Fibroblast of lung (primary cell): Measurements from ENCODE around the gene RBM25. TPM values are rescaled to one million over a fixed set of nuclear protein-coding genes. Genes with fewer than 3 reads are reported as not detected.
"Not testable (repeated sequence)": the region's sequence is repeated elsewhere in the genome, so short reads cannot be mapped to it uniquely, and the experiment has no call there.

Experiments
- DNase-seq, 2 donors: peaks; one replicate each; pipeline versions ENCODE4 v3.0.0 to v3.0.0-alpha.2; 2010; ENCODE audit warnings: low read depth in 2 of 2
- H2AFZ ChIP-seq: 2 replicates; pipeline ENCODE4 v1.5.1; 2012; ENCODE audit warnings: low read length, control low read depth, inconsistent platforms
- H3K27ac ChIP-seq: 2 replicates; pipeline ENCODE4 v1.5.1; 2011; ENCODE audit warnings: low read length, control low read depth; ENCODE audit not compliant: insufficient read depth
- H3K27me3 ChIP-seq: 2 replicates; pipeline ENCODE4 v1.5.1; 2011; ENCODE audit warnings: mild to moderate bottlenecking, low read length; ENCODE audit not compliant: control insufficient read depth, insufficient read depth
- H3K36me3 ChIP-seq: 2 replicates; pipeline ENCODE4 v1.5.1; 2011; ENCODE audit warnings: low read length; ENCODE audit not compliant: control insufficient read depth, insufficient read depth
- H3K4me1 ChIP-seq: 2 replicates; pipeline ENCODE4 v1.5.1; 2011; ENCODE audit warnings: low read length; ENCODE audit not compliant: control insufficient read depth, insufficient read depth; ENCODE audit errors: extremely low read depth
- H3K4me2 ChIP-seq: 2 replicates; pipeline ENCODE4 v1.5.1; 2011; ENCODE audit warnings: low read length, control low read depth; ENCODE audit not compliant: insufficient read depth; ENCODE audit errors: extremely low read depth
- H3K4me3 ChIP-seq, 4 experiments: fragments of 200-600 bp in 1 of 4; sonication (generic) in 1 of 4; replicated peaks in 1 of 4; 2 replicates each; pipeline ENCODE4 v1.5.1; 2011 to 2016; ENCODE audit warnings: low read length in 4 of 4, low read depth in 3 of 4, mild to moderate bottlenecking in 3 of 4, control low read depth in 2 of 4, inconsistent platforms in 1 of 4, mixed read lengths in 1 of 4; ENCODE audit not compliant: insufficient read depth in 1 of 4; ENCODE audit errors: control extremely low read depth in 1 of 4
- H3K79me2 ChIP-seq: 2 replicates; pipeline ENCODE4 v1.5.1; 2012; ENCODE audit warnings: mild to moderate bottlenecking, low read length, inconsistent platforms; ENCODE audit not compliant: control insufficient read depth, insufficient read depth
- H3K9ac ChIP-seq: 2 replicates; pipeline ENCODE4 v1.5.1; 2011; ENCODE audit warnings: mild to moderate bottlenecking, low read length, control low read depth; ENCODE audit not compliant: insufficient read depth
- H3K9me3 ChIP-seq: 2 replicates; pipeline ENCODE4 v1.5.1; 2012; ENCODE audit warnings: low read depth, low read length; ENCODE audit not compliant: control insufficient read depth, insufficient read depth
- H4K20me1 ChIP-seq: 2 replicates; pipeline ENCODE4 v1.5.1; 2011; ENCODE audit warnings: low read length; ENCODE audit not compliant: control insufficient read depth, insufficient read depth; ENCODE audit errors: extremely low read depth
- EZH2 ChIP-seq: IDR thresholded peaks from 2 replicates; pipeline ENCODE4 v1.5.1; 2012; ENCODE audit warnings: low read length, control low read depth, mild to moderate bottlenecking; ENCODE audit errors: missing control alignments
- polyA plus RNA-seq, 2 donors: library from polyadenylated mRNA; depleted of rRNA in 1 of 2; stranded (reverse) in 1 of 2; unstranded in 1 of 2; fragments of >200 nt; gene quantifications; 2 replicates each; pipeline ENCODE4 v1.2.1, GENCODE V29; 2011 to 2012; ENCODE audit warnings: missing spikeins in 1 of 2
- total RNA-seq: library from RNA; depleted of rRNA; stranded (reverse); fragments of >200 nt; gene quantifications from 2 replicates; pipeline ENCODE4 v1.2.1, GENCODE V29; 2014
- TF ChIP-seq, protein P1 (sequence below), 2 donors: IDR thresholded peaks in 1 of 2; conservative IDR thresholded peaks in 1 of 2; 1 replicate in 1 of 2; 2 replicates in 1 of 2; pipeline ENCODE4 v1.5.1; 2011 to 2012; ENCODE audit warnings: low read length in 2 of 2, control low read depth in 1 of 2, inconsistent platforms in 1 of 2, low read depth in 1 of 2, mild to moderate bottlenecking in 1 of 2

Gene RBM25
- total and polyA plus RNA-seq, 2 donors (not counting 1 experiment from before 2014, with no cell fraction given) = 25.4 to 42.5 TPM

DNA sequence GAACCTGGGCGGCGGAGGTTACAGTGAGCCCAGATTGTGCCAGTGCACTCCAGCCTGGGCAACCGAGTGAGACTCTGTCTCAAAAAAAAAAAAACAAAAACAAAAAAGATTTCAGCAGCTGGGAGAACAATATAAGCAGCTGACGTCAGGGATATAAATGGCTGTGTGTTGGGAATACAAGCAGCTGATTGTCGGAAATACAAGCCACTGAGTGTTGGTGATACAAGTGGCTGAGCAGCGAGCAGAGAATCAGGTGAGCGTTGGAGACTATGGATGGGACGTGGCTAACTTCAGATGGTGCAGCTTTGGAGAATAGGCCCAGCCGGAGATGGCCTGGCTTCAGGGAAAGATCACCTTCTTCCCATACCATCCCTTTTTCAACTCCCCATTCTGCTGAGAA lies 109.9 kb downstream of the RBM25 start:
- Histone ChIP-seq H3K27me3 (no peaks in the 10 kb centered on the region), H3K4me1 (no peaks in the 10 kb centered on the region), H3K27ac (no peak overlapping the region), H3K9me3 (no peaks in the 10 kb centered on the region), H3K79me2 (no peaks in the 10 kb centered on the region), H2AFZ (no peak overlapping the region), H4K20me1 (no peaks in the 10 kb centered on the region), H3K9ac (no peak overlapping the region), H3K4me2 (no peak overlapping the region), H3K4me3 (no peak overlapping the region), H3K36me3 (no peaks in the 10 kb centered on the region)
- DNase-seq = no peak
- TF ChIP-seq, protein P1, sequence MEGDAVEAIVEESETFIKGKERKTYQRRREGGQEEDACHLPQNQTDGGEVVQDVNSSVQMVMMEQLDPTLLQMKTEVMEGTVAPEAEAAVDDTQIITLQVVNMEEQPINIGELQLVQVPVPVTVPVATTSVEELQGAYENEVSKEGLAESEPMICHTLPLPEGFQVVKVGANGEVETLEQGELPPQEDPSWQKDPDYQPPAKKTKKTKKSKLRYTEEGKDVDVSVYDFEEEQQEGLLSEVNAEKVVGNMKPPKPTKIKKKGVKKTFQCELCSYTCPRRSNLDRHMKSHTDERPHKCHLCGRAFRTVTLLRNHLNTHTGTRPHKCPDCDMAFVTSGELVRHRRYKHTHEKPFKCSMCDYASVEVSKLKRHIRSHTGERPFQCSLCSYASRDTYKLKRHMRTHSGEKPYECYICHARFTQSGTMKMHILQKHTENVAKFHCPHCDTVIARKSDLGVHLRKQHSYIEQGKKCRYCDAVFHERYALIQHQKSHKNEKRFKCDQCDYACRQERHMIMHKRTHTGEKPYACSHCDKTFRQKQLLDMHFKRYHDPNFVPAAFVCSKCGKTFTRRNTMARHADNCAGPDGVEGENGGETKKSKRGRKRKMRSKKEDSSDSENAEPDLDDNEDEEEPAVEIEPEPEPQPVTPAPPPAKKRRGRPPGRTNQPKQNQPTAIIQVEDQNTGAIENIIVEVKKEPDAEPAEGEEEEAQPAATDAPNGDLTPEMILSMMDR (conservative IDR thresholded peaks at IDR 0.05 in 1 of 2, IDR thresholded peaks at IDR 0.05 in 1 of 2; ENCODE audit: low read depth in 1 of 2, low read length in 2 of 2) = no peak
- TF ChIP-seq EZH2 = no peak

DNA sequence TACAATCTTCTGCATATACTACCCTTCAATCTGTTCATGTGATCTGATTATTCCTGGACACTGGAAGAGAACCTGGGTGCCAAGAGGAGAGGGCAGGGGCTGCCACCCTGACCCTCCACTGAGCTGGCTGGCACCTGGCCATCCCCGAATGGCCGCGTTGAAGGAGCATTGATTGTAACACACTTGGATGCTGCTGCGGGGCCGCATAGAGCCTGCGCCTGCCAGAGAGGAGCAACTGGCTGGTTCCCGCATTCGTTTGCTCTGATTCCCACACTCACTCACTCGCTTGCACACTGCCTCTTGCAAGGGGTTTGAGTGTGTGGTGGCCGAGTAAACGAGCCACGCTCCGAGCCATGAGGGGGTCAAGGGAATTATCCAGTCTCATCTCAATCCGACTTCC lies 110.4 kb downstream of the RBM25 start:
- no peaks in the 10 kb centered on the region for H3K27me3 ChIP-seq

DNA sequence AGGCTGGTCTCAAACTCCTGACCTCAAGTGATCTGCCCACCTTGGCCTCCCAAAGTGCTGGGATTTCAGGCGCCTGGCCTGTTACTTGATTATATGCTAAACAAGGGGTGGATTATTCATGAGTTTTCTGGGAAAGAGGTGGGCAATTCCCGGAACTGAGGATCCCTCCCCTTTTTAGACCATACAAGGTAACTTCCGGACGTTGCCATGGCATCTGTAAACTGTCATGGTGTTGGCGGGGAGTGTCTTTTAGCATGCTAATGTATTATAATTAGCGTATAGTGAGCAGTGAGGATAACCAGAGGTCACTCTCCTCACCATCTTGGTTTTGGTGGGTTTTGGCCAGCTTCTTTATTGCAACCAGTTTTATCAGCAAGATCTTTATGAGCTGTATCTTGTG lies 111.5 kb downstream of the RBM25 start:
- H3K79me2 ChIP-seq, H3K4me1 ChIP-seq, H4K20me1 ChIP-seq, H3K36me3 ChIP-seq, H3K9ac ChIP-seq, H3K27me3 ChIP-seq, H3K4me2 ChIP-seq, H3K9me3 ChIP-seq, H3K4me3 ChIP-seq, H3K27ac ChIP-seq, H2AFZ ChIP-seq: not testable (repeated sequence)
- peak in 1 of 2 donors; percentile 13 for DNase-seq

More for the DNA sequence above, 110.4 kb downstream of the RBM25 start:
- H2AFZ ChIP-seq = no peak overlapping the region
- H3K9me3 ChIP-seq = no peaks in the 10 kb centered on the region
- H3K4me1 ChIP-seq = no peaks in the 10 kb centered on the region
- TF ChIP-seq, protein P1 (conservative IDR thresholded peaks at IDR 0.05 in 1 of 2, IDR thresholded peaks at IDR 0.05 in 1 of 2; ENCODE audit: low read depth in 1 of 2, low read length in 2 of 2) = no peak
- no peak for TF ChIP-seq EZH2
- no peaks in the 10 kb centered on the region for H3K79me2 ChIP-seq
- H3K27ac ChIP-seq = no peak overlapping the region
- H4K20me1 ChIP-seq = no peaks in the 10 kb centered on the region
- no peak for DNase-seq
- no peaks in the 10 kb centered on the region for H3K36me3 ChIP-seq
- no peak overlapping the region for H3K4me2 ChIP-seq
- no peak overlapping the region for H3K9ac ChIP-seq
- no peak overlapping the region for H3K4me3 ChIP-seq

DNA sequence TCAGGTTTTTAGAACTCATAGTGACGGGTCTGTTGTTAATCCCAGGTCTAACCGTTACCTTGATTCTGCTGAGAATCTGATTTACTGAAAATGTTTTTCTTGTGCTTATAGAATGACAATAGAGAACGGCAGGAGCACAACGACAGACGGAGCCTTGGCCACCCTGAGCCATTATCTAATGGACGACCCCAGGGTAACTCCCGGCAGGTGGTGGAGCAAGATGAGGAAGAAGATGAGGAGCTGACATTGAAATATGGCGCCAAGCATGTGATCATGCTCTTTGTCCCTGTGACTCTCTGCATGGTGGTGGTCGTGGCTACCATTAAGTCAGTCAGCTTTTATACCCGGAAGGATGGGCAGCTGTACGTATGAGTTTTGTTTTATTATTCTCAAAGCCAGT lies 112.4 kb downstream of the RBM25 start:
- TF ChIP-seq EZH2 = no peak
- TF ChIP-seq, protein P1 (conservative IDR thresholded peaks at IDR 0.05 in 1 of 2, IDR thresholded peaks at IDR 0.05 in 1 of 2; ENCODE audit: low read depth in 1 of 2, low read length in 2 of 2) = no peak
- H3K27me3 ChIP-seq = no peaks in the 10 kb centered on the region
- no peak for DNase-seq
- H3K4me3 ChIP-seq = no peak overlapping the region
- no peak overlapping the region for H3K9ac ChIP-seq
- H3K4me2 ChIP-seq = no peak overlapping the region
- H3K27ac ChIP-seq = no peak overlapping the region
- H3K9me3 ChIP-seq = no peaks in the 10 kb centered on the region
- no peaks in the 10 kb centered on the region for H4K20me1 ChIP-seq
- H3K4me1 ChIP-seq = no peaks in the 10 kb centered on the region
- H2AFZ ChIP-seq = no peak overlapping the region
- H3K36me3 ChIP-seq = no peaks in the 10 kb centered on the region
- H3K79me2 ChIP-seq = no peaks in the 10 kb centered on the region
